K562 (cell line): Measurements from ENCODE around the gene BRWD1. TPM values are rescaled to one million over a fixed set of nuclear protein-coding genes. Genes with fewer than 3 reads are reported as not detected.
A peak's percentile ranks its signal among the peaks of the same experiment; 100 is the strongest.

ENCODE experiments used
- EP300 ChIP-seq: IDR thresholded peaks from 2 replicates; pipeline ENCODE4 v1.6.1; 2012; ENCODE audit warnings: low read length, improper control_type of control experiment
- HMBOX1 ChIP-seq: sonication (generic); IDR thresholded peaks from 2 replicates; pipeline ENCODE4 v1.6.1; 2016
- KLF13 ChIP-seq: fragments of 450-650 bp; IDR thresholded peaks from 2 replicates; pipeline ENCODE4 v1.6.1; 2016; ENCODE audit warnings: missing genetic modification characterization, low read depth, mild to moderate bottlenecking, missing compliant biosample characterization, moderate library complexity, borderline replicate concordance
- KLF6 ChIP-seq: fragments of 250-450 bp; sonication (Bioruptor Pico); IDR thresholded peaks from 2 replicates; pipeline ENCODE4 v1.4.0; 2020; ENCODE audit warnings: mild to moderate bottlenecking, moderate library complexity, borderline replicate concordance
- MTA2 ChIP-seq: fragments of 450-650 bp; IDR thresholded peaks from 2 replicates; pipeline ENCODE4 v1.6.1; 2016; ENCODE audit warnings: low read depth
- MTF1 ChIP-seq: fragments of 250-450 bp; sonication (Bioruptor Pico); IDR thresholded peaks from 2 replicates; pipeline ENCODE4 v1.9.0; 2021; ENCODE audit warnings: moderate library complexity, mild to moderate bottlenecking, inconsistent platforms, borderline replicate concordance
- MYC ChIP-seq, 2 experiments: fragments of 250-450 bp in 1 of 2; sonication (Bioruptor Pico) in 1 of 2; IDR thresholded peaks; 2 replicates each; pipeline versions ENCODE4 v1.5.1 to v1.6.1; 2012 to 2021; ENCODE audit warnings: low read depth in 2 of 2, borderline replicate concordance in 1 of 2, improper control_type of control experiment in 1 of 2, low read length in 1 of 2, mild to moderate bottlenecking in 1 of 2, moderate library complexity in 1 of 2
- SOX6 ChIP-seq: fragments of 450-650 bp; IDR thresholded peaks from 2 replicates; pipeline ENCODE4 v1.6.1; 2014; ENCODE audit warnings: mild to moderate bottlenecking
- TFAP4 ChIP-seq: sonication (generic); formaldehyde crosslinking; IDR thresholded peaks from 2 replicates; pipeline ENCODE4 v1.8.0; 2022; ENCODE audit warnings: missing genetic modification reagents, mild to moderate bottlenecking, moderate library complexity, borderline replicate concordance
- XRCC3 ChIP-seq: fragments of 450-650 bp; IDR thresholded peaks from 2 replicates; pipeline ENCODE4 v1.6.1; 2017; ENCODE audit warnings: mild to moderate bottlenecking, moderate library complexity
- ZNF699 ChIP-seq: fragments of 250-450 bp; sonication (Bioruptor Pico); IDR thresholded peaks from 2 replicates; pipeline ENCODE4 v1.8.0; 2021; ENCODE audit warnings: mild to moderate bottlenecking, moderate library complexity; ENCODE audit not compliant: insufficient replicate concordance
- ZSCAN29 ChIP-seq: fragments of 450-650 bp; IDR thresholded peaks from 2 replicates; pipeline ENCODE4 v1.6.1; 2017
- polyA plus RNA-seq, 8 experiments: library from polyadenylated mRNA; depleted of rRNA in 4 of 8; stranded (reverse) in 5 of 8; unstranded in 3 of 8; fragments of >200 nt; fragmentation: Nextera tagmentation in 2 of 8; fragmentation: Illumina TruSeq in 1 of 8; extraction: Ambion mirVana in 2 of 8; extraction: Trizol in 1 of 8; gene quantifications; 2 replicates each; pipeline versions ENCODE4 v1.2.1 to v1.2.3, GENCODE V29; 2011 to 2014; ENCODE audit warnings: inconsistent platforms in 1 of 8, missing spikeins in 1 of 8
- total RNA-seq, 7 experiments: library from RNA; depleted of rRNA in 6 of 7; stranded (reverse); fragments of >200 nt in 6 of 7; fragmentation: Illumina TruSeq in 2 of 7; extraction: Trizol in 2 of 7; gene quantifications; 2 replicates each; pipeline versions ENCODE4 v1.2.1 to v1.2.3, GENCODE V29; 2011 to 2021; ENCODE audit warnings: low replicate concordance in 1 of 7
- TF ChIP-seq, protein P1 (sequence below): fragments of 250-450 bp; sonication (Bioruptor Pico); IDR thresholded peaks from 2 replicates; pipeline ENCODE4 v1.5.0; 2021

The BRWD1 gene
- total and polyA plus RNA-seq, 9 of the 15 experiments (the other 6 are each of a cell fraction or from before 2014, with no cell fraction given): 10.1 to 60.2 (median 34.1) TPM

GRCh38 chr21:39332175-39332574, 18.7 kb upstream of the BRWD1 start (continued):
- TF ChIP-seq KLF6 (CRISPR knock-in tag) (no peak), SOX6 (peak; percentile 65; the same call in 1 of the 2 replicates), MYC (IDR thresholded peaks at IDR 0.05; ENCODE audit: low read depth, low read length) (peak; percentile 48), MYC (CRISPR knock-in tag; IDR thresholded peaks at IDR 0.05; ENCODE audit: borderline replicate concordance, low read depth) (no peak), XRCC3 (no peak), TFAP4 (CRISPR knock-in tag) (no peak), KLF13 (tag) (no peak), MTF1 (no peak), MTA2 (0 out of 2 replicates have a peak, but pooled peaks have one; percentile 7), ZNF699 (CRISPR knock-in tag) (no peak), EP300 (peak; percentile 23; the same call in 1 of the 2 replicates), HMBOX1 (no peak), ZSCAN29 (no peak)
- TF ChIP-seq, protein P1, sequence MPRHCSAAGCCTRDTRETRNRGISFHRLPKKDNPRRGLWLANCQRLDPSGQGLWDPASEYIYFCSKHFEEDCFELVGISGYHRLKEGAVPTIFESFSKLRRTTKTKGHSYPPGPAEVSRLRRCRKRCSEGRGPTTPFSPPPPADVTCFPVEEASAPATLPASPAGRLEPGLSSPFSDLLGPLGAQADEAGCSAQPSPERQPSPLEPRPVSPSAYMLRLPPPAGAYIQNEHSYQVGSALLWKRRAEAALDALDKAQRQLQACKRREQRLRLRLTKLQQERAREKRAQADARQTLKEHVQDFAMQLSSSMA (CRISPR knock-in tag): no peak
